ENCODE results near the gene JMJD6.
A peak's percentile ranks its signal among the peaks of the same experiment; 100 is the strongest.

JMJD6 gene

GRCh38 chr17:76686538-76687297, 39.7 kb downstream of the JMJD6 start:
- H3K27ac Mint-ChIP-seq: no peak overlapping the region
- no peaks in the 10 kb centered on the region for H3K4me1 Mint-ChIP-seq (ENCODE audit: low read depth)
- H3K36me3 Mint-ChIP-seq (ENCODE audit: low read depth): no peaks in the 10 kb centered on the region
- H3K27me3 Mint-ChIP-seq (ENCODE audit: low read depth): no peaks in the 10 kb centered on the region
- H3K4me3 Mint-ChIP-seq: no peak overlapping the region
- H3K9me3 Mint-ChIP-seq: no peaks in the 10 kb centered on the region

- Mint-ChIP-seq H3K27ac (no peak overlapping the region), H3K4me3 (no peak overlapping the region), H3K9me3 (no peaks in the 10 kb centered on the region), H3K27me3 (ENCODE audit: low read depth) (peaks cover 6% of the 10 kb centered on the region), H3K36me3 (ENCODE audit: low read depth) (no peaks in the 10 kb centered on the region), H3K4me1 (ENCODE audit: low read depth) (peaks cover 4% of the 10 kb centered on the region)
Measured at GRCh38 chr17:76685846-76686245, 40.6 kb downstream of the JMJD6 start.

GRCh38 chr17:76685366-76685765, 41.0 kb downstream of the JMJD6 start:
- no peaks in the 10 kb centered on the region for H3K9me3 Mint-ChIP-seq
- H3K27me3 Mint-ChIP-seq (ENCODE audit: low read depth): peaks cover 10% of the 10 kb centered on the region
- no peaks in the 10 kb centered on the region for H3K36me3 Mint-ChIP-seq (ENCODE audit: low read depth)
- H3K4me1 Mint-ChIP-seq (ENCODE audit: low read depth): peaks cover 4% of the 10 kb centered on the region
- no peak overlapping the region for H3K4me3 Mint-ChIP-seq
- H3K27ac Mint-ChIP-seq: no peak overlapping the region

- H3K4me1 Mint-ChIP-seq (ENCODE audit: low read depth): peaks cover 4% of the 10 kb centered on the region
Measured at GRCh38 chr17:76684756-76685155, 41.6 kb downstream of the JMJD6 start.

GRCh38 chr17:76683921-76684745, 42.3 kb downstream of the JMJD6 start:
- H3K4me3 Mint-ChIP-seq: no peak overlapping the region
- no peak overlapping the region for H3K27ac Mint-ChIP-seq
- peaks cover 10% of the 10 kb centered on the region for H3K27me3 Mint-ChIP-seq (ENCODE audit: low read depth)
- H3K4me1 Mint-ChIP-seq (ENCODE audit: low read depth): peaks cover 6% of the 10 kb centered on the region
- H3K9me3 Mint-ChIP-seq: no peaks in the 10 kb centered on the region
- H3K36me3 Mint-ChIP-seq (ENCODE audit: low read depth): no peaks in the 10 kb centered on the region

More at GRCh38 chr17:76684756-76685155, 41.6 kb downstream of the JMJD6 start:
- Mint-ChIP-seq H3K9me3 (no peaks in the 10 kb centered on the region), H3K4me3 (no peak overlapping the region), H3K27me3 (ENCODE audit: low read depth) (peaks cover 10% of the 10 kb centered on the region), H3K27ac (no peak overlapping the region), H3K36me3 (ENCODE audit: low read depth) (no peaks in the 10 kb centered on the region)

GRCh38 chr17:76683011-76683755, 43.2 kb downstream of the JMJD6 start:
- Mint-ChIP-seq H3K9me3 (no peaks in the 10 kb centered on the region), H3K4me3 (no peak overlapping the region), H3K27me3 (ENCODE audit: low read depth) (peaks cover 10% of the 10 kb centered on the region), H3K27ac (no peak overlapping the region), H3K36me3 (ENCODE audit: low read depth) (no peaks in the 10 kb centered on the region), H3K4me1 (ENCODE audit: low read depth) (peaks cover 6% of the 10 kb centered on the region)

- Mint-ChIP-seq H3K4me1 (ENCODE audit: low read depth) (peaks cover 6% of the 10 kb centered on the region), H3K36me3 (ENCODE audit: low read depth) (no peaks in the 10 kb centered on the region), H3K27me3 (ENCODE audit: low read depth) (peaks cover 10% of the 10 kb centered on the region), H3K4me3 (no peak overlapping the region), H3K9me3 (no peaks in the 10 kb centered on the region), H3K27ac (no peak overlapping the region)
Measured at GRCh38 chr17:76682296-76682695, 44.1 kb downstream of the JMJD6 start.

- Mint-ChIP-seq H3K9me3 (no peaks in the 10 kb centered on the region), H3K27me3 (ENCODE audit: low read depth) (peaks cover 10% of the 10 kb centered on the region), H3K36me3 (ENCODE audit: low read depth) (no peaks in the 10 kb centered on the region), H3K4me3 (no peak overlapping the region), H3K27ac (no peak overlapping the region), H3K4me1 (ENCODE audit: low read depth) (peaks cover 6% of the 10 kb centered on the region)
Measured at GRCh38 chr17:76681222-76682137, 44.9 kb downstream of the JMJD6 start.

GRCh38 chr17:76679239-76679638, 47.2 kb downstream of the JMJD6 start:
- Mint-ChIP-seq H3K27ac (no peak overlapping the region), H3K36me3 (ENCODE audit: low read depth) (no peaks in the 10 kb centered on the region)

GRCh38 chr17:76678330-76678729, 48.1 kb downstream of the JMJD6 start:
- no peaks in the 10 kb centered on the region for H3K36me3 Mint-ChIP-seq (ENCODE audit: low read depth)
- no peak overlapping the region for H3K4me3 Mint-ChIP-seq
- H3K27ac Mint-ChIP-seq: no peak overlapping the region
- peaks cover 10% of the 10 kb centered on the region for H3K27me3 Mint-ChIP-seq (ENCODE audit: low read depth)
- H3K9me3 Mint-ChIP-seq: no peaks in the 10 kb centered on the region
- peaks cover 6% of the 10 kb centered on the region for H3K4me1 Mint-ChIP-seq (ENCODE audit: low read depth)

More at GRCh38 chr17:76679239-76679638, 47.2 kb downstream of the JMJD6 start:
- Mint-ChIP-seq H3K27me3 (ENCODE audit: low read depth) (peaks cover 10% of the 10 kb centered on the region), H3K9me3 (no peaks in the 10 kb centered on the region), H3K4me1 (ENCODE audit: low read depth) (peaks cover 6% of the 10 kb centered on the region), H3K4me3 (no peak overlapping the region)

GRCh38 chr17:76677406-76677805, 49.0 kb downstream of the JMJD6 start:
- no peaks in the 10 kb centered on the region for H3K9me3 Mint-ChIP-seq

GRCh38 chr17:76676629-76677028, 49.8 kb downstream of the JMJD6 start:
- Mint-ChIP-seq H3K27me3 (ENCODE audit: low read depth) (peaks cover 10% of the 10 kb centered on the region), H3K4me1 (ENCODE audit: low read depth) (peaks cover 15% of the 10 kb centered on the region), H3K27ac (no peak overlapping the region), H3K4me3 (no peak overlapping the region), H3K9me3 (no peaks in the 10 kb centered on the region), H3K36me3 (ENCODE audit: low read depth) (peaks cover 2% of the 10 kb centered on the region)

More at GRCh38 chr17:76677406-76677805, 49.0 kb downstream of the JMJD6 start:
- peaks cover 2% of the 10 kb centered on the region for H3K36me3 Mint-ChIP-seq (ENCODE audit: low read depth)
- no peak overlapping the region for H3K27ac Mint-ChIP-seq
- H3K27me3 Mint-ChIP-seq (ENCODE audit: low read depth): peaks cover 10% of the 10 kb centered on the region
- H3K4me1 Mint-ChIP-seq (ENCODE audit: low read depth): peaks cover 8% of the 10 kb centered on the region
- H3K4me3 Mint-ChIP-seq: no peak overlapping the region

- H3K4me1 Mint-ChIP-seq (ENCODE audit: low read depth): peaks cover 21% of the 10 kb centered on the region
- H3K36me3 Mint-ChIP-seq (ENCODE audit: low read depth): peaks cover 4% of the 10 kb centered on the region
- H3K27me3 Mint-ChIP-seq (ENCODE audit: low read depth): peaks cover 2% of the 10 kb centered on the region
- no peaks in the 10 kb centered on the region for H3K9me3 Mint-ChIP-seq
- peak overlapping the region; percentile 5 for H3K27ac Mint-ChIP-seq
- no peak overlapping the region for H3K4me3 Mint-ChIP-seq
Measured at GRCh38 chr17:76675648-76676047, 50.8 kb downstream of the JMJD6 start.
